Spleen (tissue), 11 donors: ENCODE measurements around the gene TMEM121. TPM values are rescaled to one million over a fixed set of nuclear protein-coding genes. Genes with fewer than 3 reads are reported as not detected.
A peak's percentile ranks its signal among the peaks of the same experiment; 100 is the strongest.

Experiments
- DNase-seq: peaks from one replicate; pipeline ENCODE4 v3.0.0-alpha.2; 2020
- H3K27ac ChIP-seq, 8 donors: fragments of 200-600 bp; sonication (generic) in 7 of 8; 1 replicate in 4 of 8; 2 replicates in 4 of 8; pipeline versions ENCODE4 v1.5.0 to v1.8.0; 2016 to 2021; ENCODE audit warnings: inconsistent platforms in 4 of 8, mild to moderate bottlenecking in 4 of 8, moderate library complexity in 1 of 8
- H3K27me3 ChIP-seq, 7 donors: fragments of 200-600 bp; sonication (generic) in 6 of 7; replicated peaks in 1 of 7; 1 replicate in 4 of 7; 2 replicates in 3 of 7; pipeline versions ENCODE4 v1.5.0 to v1.8.0; 2016 to 2021; ENCODE audit warnings: inconsistent platforms in 3 of 7, mild to moderate bottlenecking in 1 of 7
- H3K36me3 ChIP-seq, 6 donors: fragments of 200-600 bp; sonication (generic) in 5 of 6; 1 replicate in 4 of 6; 2 replicates in 2 of 6; pipeline versions ENCODE4 v1.5.0 to v1.8.0; 2016 to 2021; ENCODE audit warnings: inconsistent platforms in 2 of 6
- H3K4me1 ChIP-seq, 6 donors: fragments of 200-600 bp; sonication (generic) in 5 of 6; 1 replicate in 3 of 6; 2 replicates in 3 of 6; pipeline versions ENCODE4 v1.5.0 to v1.8.0; 2016 to 2021; ENCODE audit warnings: inconsistent platforms in 3 of 6
- H3K4me3 ChIP-seq, 8 donors: fragments of 200-600 bp; sonication (generic) in 7 of 8; 1 replicate in 4 of 8; 2 replicates in 4 of 8; pipeline versions ENCODE4 v1.5.0 to v1.8.0; 2016 to 2021; ENCODE audit warnings: inconsistent platforms in 4 of 8, mild to moderate bottlenecking in 4 of 8, moderate library complexity in 2 of 8
- H3K9me3 ChIP-seq, 8 donors: fragments of 200-600 bp; sonication (generic) in 7 of 8; 1 replicate in 4 of 8; 2 replicates in 4 of 8; pipeline versions ENCODE4 v1.5.0 to v1.8.0; 2016 to 2021; ENCODE audit warnings: inconsistent platforms in 4 of 8
- CTCF ChIP-seq, 11 experiments: fragments of 200-600 bp in 7 of 11; fragments of 450-650 bp in 4 of 11; sonication (generic) in 4 of 11; IDR thresholded peaks in 8 of 11; conservative IDR thresholded peaks in 3 of 11; 1 replicate in 7 of 11; 2 replicates in 4 of 11; pipeline versions ENCODE4 v1.4.0 to v1.8.0; 2016 to 2021; ENCODE audit warnings: antibody characterized with exemption in 11 of 11, inconsistent platforms in 4 of 11, mild to moderate bottlenecking in 1 of 11
- POLR2A ChIP-seq, 3 donors: fragments of 450-650 bp; IDR thresholded peaks; one replicate each; pipeline ENCODE4 v1.5.1; 2017; ENCODE audit warnings: antibody characterized with exemption in 3 of 3, mild to moderate bottlenecking in 1 of 3
- POLR2AphosphoS5 ChIP-seq, 3 donors: sonication (generic); formaldehyde crosslinking; IDR thresholded peaks; one replicate each; pipeline ENCODE4 v1.5.1; 2017; ENCODE audit warnings: antibody characterized with exemption in 3 of 3
- WGBS, 5 donors: extraction: QIAGEN DNeasy Blood & Tissue Kit in 3 of 5; methylation state at CpG; one replicate each; pipeline versions ENCODE4 v1.1.5 to v1.1.7; 2013 to 2018; 5-methylcytosine and 5-hydroxymethylcytosine counted together
- intact Hi-C: fragments of 100-400 bp; cut with DNase I; formaldehyde crosslinking; loops from one replicate; pipeline ENCODE4 v1.15.0; 2023; ENCODE audit warnings: low total_unique reads
- polyA plus RNA-seq, 3 donors: library from polyadenylated mRNA; stranded (reverse); fragments of 200-250 nt; gene quantifications; one replicate each; pipeline ENCODE4 v1.2.1, GENCODE V29; 2013
- total RNA-seq, 7 donors: library from RNA; depleted of rRNA in 3 of 7; stranded (reverse); fragments of >200 nt in 3 of 7; fragmentation: NEBNext Ultra II Directional in 4 of 7; extraction: Animal tissue kit (Norgen Biotek cat#: 25700) in 4 of 7; gene quantifications; one replicate each; pipeline versions ENCODE4 v1.1.0 to v1.2.1, GENCODE V29; 2016 to 2021
- donor health status: healthy with polysubstance abuse.
- donor health status: DM: no; HTN: no; CAD: no; lungs with moderate emphysema.
- donor health status: DM: no; HTN: no; CAD: no.
- donor health status: Bipolar disorder and iron deficiency.
- donor health status: healthy.
- donor health status: DM: no; HTN: no; CAD: no.
- donor health status: DM: yes; HTN: yes; CAD: no.

TMEM121 gene
- total and polyA plus RNA-seq, 10 donors, result 3.3 to 10.4 (median 4.6) TPM

- no peak for TF ChIP-seq POLR2A (IDR thresholded peaks at IDR 0.05)
- no peak for TF ChIP-seq POLR2AphosphoS5 (IDR thresholded peaks at IDR 0.05)
- no peak for TF ChIP-seq CTCF (IDR thresholded peaks at IDR 0.05 in 8 of 11, conservative IDR thresholded peaks at IDR 0.05 in 3 of 11)
- no peak overlapping the region for H3K27ac ChIP-seq
- no peaks in the 10 kb centered on the region for H3K4me1 ChIP-seq
- intact Hi-C loops, result no loop called here
- H3K27me3 ChIP-seq, result peaks cover 0 to 10% (median 0%) of the 10 kb centered on the region in 7 donors
- 53 to 62% (median 56%) methylated on average over 10 of the region's 10 CpGs for WGBS, 5 donors
- H3K36me3 ChIP-seq, result peaks cover 0 to 24% (median 0%) of the 10 kb centered on the region in 6 donors
- no peak overlapping the region for H3K4me3 ChIP-seq
- H3K9me3 ChIP-seq, result no peaks in the 10 kb centered on the region
- DNase-seq, result no peak
Measured at GRCh38 chr14:105500726-105501101, 25.7 kb upstream of the TMEM121 start.

GRCh38 chr14:105501504-105502291 is 24.7 kb upstream of the TMEM121 start:
- DNase-seq, result no peak
- no peak overlapping the region for H3K4me3 ChIP-seq
- intact Hi-C loops, result no loop called here
- peaks cover 0 to 10% (median 0%) of the 10 kb centered on the region in 7 donors for H3K27me3 ChIP-seq
- TF ChIP-seq POLR2AphosphoS5 (IDR thresholded peaks at IDR 0.05) (no peak), POLR2A (IDR thresholded peaks at IDR 0.05) (no peak), CTCF (IDR thresholded peaks at IDR 0.05 in 8 of 11, conservative IDR thresholded peaks at IDR 0.05 in 3 of 11) (no peak)
- H3K36me3 ChIP-seq, result peaks cover 0 to 24% (median 0%) of the 10 kb centered on the region in 6 donors
- 84 to 92% (median 89%) methylated on average over 13 of the region's 13 CpGs for WGBS, 5 donors
- H3K4me1 ChIP-seq, result no peaks in the 10 kb centered on the region
- H3K9me3 ChIP-seq, result no peaks in the 10 kb centered on the region
- H3K27ac ChIP-seq, result no peak overlapping the region

- no peak overlapping the region for H3K4me3 ChIP-seq
- no peaks in the 10 kb centered on the region for H3K4me1 ChIP-seq
- intact Hi-C loops, result no loop called here
- WGBS, 5 donors, result 82 to 85% (median 83%) methylated on average over 14 to 18 of the region's 18 CpGs
- H3K27ac ChIP-seq, result no peak overlapping the region
- TF ChIP-seq POLR2AphosphoS5 (IDR thresholded peaks at IDR 0.05) (peak in 1 of 3 donors; percentile 35), POLR2A (IDR thresholded peaks at IDR 0.05) (no peak)
- peaks cover 0 to 16% (median 0%) of the 10 kb centered on the region in 6 donors for H3K36me3 ChIP-seq
- no peaks in the 10 kb centered on the region for H3K9me3 ChIP-seq
- peaks cover 0 to 16% (median 0%) of the 10 kb centered on the region in 7 donors for H3K27me3 ChIP-seq
- no peak for DNase-seq
Measured at GRCh38 chr14:105502446-105503295, 23.7 kb upstream of the TMEM121 start.

GRCh38 chr14:105503296-105503640 is 23.1 kb upstream of the TMEM121 start:
- Histone ChIP-seq H3K36me3 (peaks cover 0 to 10% (median 0%) of the 10 kb centered on the region in 6 donors), H3K9me3 (no peaks in the 10 kb centered on the region), H3K27ac (no peak overlapping the region), H3K4me3 (no peak overlapping the region), H3K4me1 (no peaks in the 10 kb centered on the region), H3K27me3 (peaks cover 0 to 22% (median 0%) of the 10 kb centered on the region in 7 donors)
- WGBS, 5 donors, result 92 to 96% (median 95%) methylated on average over 7 of the region's 7 CpGs
- DNase-seq, result no peak
- TF ChIP-seq POLR2AphosphoS5 (IDR thresholded peaks at IDR 0.05) (no peak), CTCF (IDR thresholded peaks at IDR 0.05 in 8 of 11, conservative IDR thresholded peaks at IDR 0.05 in 3 of 11) (no peak), POLR2A (IDR thresholded peaks at IDR 0.05) (no peak)
- intact Hi-C loops, result no loop called here
